CD4-positive, CD25-positive, alpha-beta regulatory T cell (primary cell): ENCODE data around the gene CYP51A1. TPM values are rescaled to one million over a fixed set of nuclear protein-coding genes. Genes with fewer than 3 reads are reported as not detected.
"Not testable (repeated sequence)": the region's sequence is repeated elsewhere in the genome, so short reads cannot be mapped to it uniquely, and the experiment has no call there.

Source experiments
- ATAC-seq, 2 donors: fragments of 150-1000 bp; cut with Tn5 transposase; one replicate each; pipeline ENCODE4 v1.10.0; 2021; ENCODE audit warnings: low read depth in 2 of 2, moderate number of reproducible peaks in 2 of 2, moderate library complexity in 1 of 2
- DNase-seq, 3 donors: peaks; one replicate each; pipeline versions ENCODE4 v3.0.0 to v3.0.0-alpha.2; 2012 to 2022; ENCODE audit warnings: mixed read lengths in 1 of 3
- H3K27ac ChIP-seq: one replicate; pipeline ENCODE4 v1.7.0; 2013; ENCODE audit warnings: mild to moderate bottlenecking, low read length; ENCODE audit not compliant: insufficient read depth, poor library complexity, severe bottlenecking
- H3K27me3 ChIP-seq: one replicate; pipeline ENCODE4 v1.7.0; 2013; ENCODE audit warnings: low read length; ENCODE audit not compliant: control insufficient read depth, insufficient read depth
- H3K36me3 ChIP-seq: one replicate; pipeline ENCODE4 v1.7.0; 2013; ENCODE audit warnings: mild to moderate bottlenecking, low read length, moderate library complexity; ENCODE audit not compliant: control insufficient read depth, insufficient read depth
- H3K4me1 ChIP-seq: 2 replicates; pipeline ENCODE4 v1.7.0; 2013; ENCODE audit warnings: mild to moderate bottlenecking, low read length; ENCODE audit not compliant: insufficient read depth, control insufficient read depth, poor library complexity, severe bottlenecking
- H3K4me3 ChIP-seq: one replicate; pipeline ENCODE4 v1.7.0; 2013; ENCODE audit warnings: low read depth, mild to moderate bottlenecking, low read length, moderate library complexity
- H3K9me3 ChIP-seq, 2 experiments: 1 replicate in 1 of 2; 2 replicates in 1 of 2; pipeline ENCODE4 v1.7.0; 2013; ENCODE audit warnings: low read length in 2 of 2, mild to moderate bottlenecking in 1 of 2, moderate library complexity in 1 of 2; ENCODE audit not compliant: control insufficient read depth in 2 of 2
- H3K27ac Mint-ChIP-seq, 3 donors: one replicate each; pipeline ENCODE4 v1.8.0; 2020 to 2022; ENCODE audit warnings: mild to moderate bottlenecking in 3 of 3, mixed read lengths in 3 of 3, moderate library complexity in 2 of 3
- H3K27me3 Mint-ChIP-seq: one replicate; pipeline ENCODE4 v1.8.0; 2022; ENCODE audit warnings: mild to moderate bottlenecking, mixed read lengths
- H3K36me3 Mint-ChIP-seq: one replicate; pipeline ENCODE4 v1.8.0; 2020; ENCODE audit warnings: mixed read lengths
- H3K4me1 Mint-ChIP-seq, 4 donors: one replicate each; pipeline ENCODE4 v1.8.0; 2020 to 2022; ENCODE audit warnings: mixed read lengths in 4 of 4, mild to moderate bottlenecking in 1 of 4
- H3K4me3 Mint-ChIP-seq, 4 donors: one replicate each; pipeline ENCODE4 v1.8.0; 2020 to 2022; ENCODE audit warnings: mild to moderate bottlenecking in 4 of 4, mixed read lengths in 4 of 4, moderate library complexity in 3 of 4
- H3K9me3 Mint-ChIP-seq, 7 donors: one replicate each; pipeline ENCODE4 v1.8.0; 2020 to 2022; ENCODE audit warnings: mixed read lengths in 7 of 7, mild to moderate bottlenecking in 3 of 7, moderate library complexity in 2 of 7
- polyA plus RNA-seq, 4 donors: library from polyadenylated mRNA; unstranded; fragments of 300-500 nt; fragmentation: Illumina TruSeq; gene quantifications; one replicate each; pipeline ENCODE4 v1.2.3, GENCODE V29; 2021
- total RNA-seq: library from RNA; stranded (reverse); gene quantifications from one replicate; pipeline ENCODE4 v1.2.3, GENCODE V29; 2022

Gene CYP51A1
- total RNA-seq (29.0 TPM), polyA plus RNA-seq (10 to 100 TPM; 11.2 to 15.7 (median 14.7) TPM)

GRCh38 chr7:92134271-92135051 is at the start of gene CYP51A1:
Gene CYP51A1, minus strand, starts transcription at chr7:92134477. Its CDS starts 113 bp downstream, at chr7:92134364.
- Mint-ChIP-seq H3K27me3 (peaks cover 4% of the 10 kb centered on the region), H3K4me3 (peak within 1 kb of the TSS; percentile 94 to 100 (median 98)), H3K36me3 (no peaks in the 10 kb centered on the region), H3K9me3 (peaks cover 0 to 3% (median 0%) of the 10 kb centered on the region in 7 donors), H3K4me1 (peaks cover 6 to 43% (median 27%) of the 10 kb centered on the region in 4 donors), H3K27ac (peak within 1 kb of the TSS; percentile 95 to 100 (median 99))
- H3K27me3 ChIP-seq = no peaks in the 10 kb centered on the region
- no peaks in the 10 kb centered on the region for H3K9me3 ChIP-seq
- H3K27ac ChIP-seq = peak within 1 kb of the TSS; percentile 90
- peaks cover 6% of the 10 kb centered on the region for H3K36me3 ChIP-seq
- ATAC-seq (peak; percentile 86 to 88), DNase-seq (peak; percentile 89 to 97 (median 94))
- peaks cover 23% of the 10 kb centered on the region for H3K4me1 ChIP-seq
- H3K4me3 ChIP-seq = peak within 1 kb of the TSS; percentile 81

GRCh38 chr7:92178928-92179924 is 44.9 kb upstream of the CYP51A1 start, which contains the start of gene LRRD1:
Gene LRRD1, minus strand, starts transcription at chr7:92179142. Its CDS starts 13,940 bp downstream, at chr7:92165202.
- H3K27ac Mint-ChIP-seq = peak within 1 kb of the TSS; percentile 43 to 62 (median 47)
- Histone ChIP-seq H3K9me3 (no peaks in the 10 kb centered on the region), H3K27ac (no peak within 1 kb of the TSS)

GRCh38 chr7:92177362-92177761 is 43.1 kb upstream of the CYP51A1 start:
- peaks cover 39% of the 10 kb centered on the region for H3K27me3 Mint-ChIP-seq
- H3K36me3 Mint-ChIP-seq = no peaks in the 10 kb centered on the region
- no peak overlapping the region for H3K27ac Mint-ChIP-seq
- H3K9me3 Mint-ChIP-seq = peaks cover 0 to 3% (median 0%) of the 10 kb centered on the region in 7 donors
- no peak overlapping the region for H3K4me3 Mint-ChIP-seq
- no peak overlapping the region for H3K27ac ChIP-seq
- H3K9me3 ChIP-seq = no peaks in the 10 kb centered on the region
- peaks cover 0 to 12% (median 2%) of the 10 kb centered on the region in 4 donors for H3K4me1 Mint-ChIP-seq
- no peak for ATAC-seq
- H3K27me3 ChIP-seq = peaks cover 3% of the 10 kb centered on the region
- H3K4me3 ChIP-seq = no peak overlapping the region
- H3K36me3 ChIP-seq = no peaks in the 10 kb centered on the region
- peaks cover 7% of the 10 kb centered on the region for H3K4me1 ChIP-seq
- DNase-seq = no peak

More at GRCh38 chr7:92178928-92179924, 44.9 kb upstream of the CYP51A1 start, which contains the start of gene LRRD1:
- H3K4me1 Mint-ChIP-seq = peaks cover 0 to 12% (median 2%) of the 10 kb centered on the region in 4 donors
- DNase-seq (peak; percentile 75 to 88 (median 87)), ATAC-seq (peak; percentile 99 to 100)
- peaks cover 30% of the 10 kb centered on the region for H3K27me3 Mint-ChIP-seq
- H3K4me3 Mint-ChIP-seq = peak within 1 kb of the TSS; percentile 76 to 86 (median 83)
- H3K27me3 ChIP-seq = peaks cover 3% of the 10 kb centered on the region
- H3K4me3 ChIP-seq = peak within 1 kb of the TSS; percentile 7
- H3K36me3 Mint-ChIP-seq = no peaks in the 10 kb centered on the region
- peaks cover 0 to 4% (median 0%) of the 10 kb centered on the region in 7 donors for H3K9me3 Mint-ChIP-seq
- peaks cover 7% of the 10 kb centered on the region for H3K4me1 ChIP-seq
- H3K36me3 ChIP-seq = no peaks in the 10 kb centered on the region

- H3K27me3 Mint-ChIP-seq = peaks cover 25% of the 10 kb centered on the region
- DNase-seq, H3K4me3 Mint-ChIP-seq, H3K9me3 ChIP-seq, H3K36me3 ChIP-seq, H3K4me3 ChIP-seq, H3K36me3 Mint-ChIP-seq, ATAC-seq, H3K9me3 Mint-ChIP-seq, H3K4me1 ChIP-seq, H3K27ac ChIP-seq, H3K27ac Mint-ChIP-seq, H3K27me3 ChIP-seq, H3K4me1 Mint-ChIP-seq: not testable (repeated sequence)
Observed at GRCh38 chr7:92169529-92169928, 35.3 kb upstream of the CYP51A1 start.

- no peaks in the 10 kb centered on the region for H3K4me1 ChIP-seq
- H3K4me1 Mint-ChIP-seq = peaks cover 0 to 3% (median 0%) of the 10 kb centered on the region in 4 donors
- H3K27ac Mint-ChIP-seq = no peak overlapping the region
- peaks cover 23% of the 10 kb centered on the region for H3K27me3 Mint-ChIP-seq
- no peak overlapping the region for H3K4me3 Mint-ChIP-seq
- H3K36me3 ChIP-seq = no peaks in the 10 kb centered on the region
- no peak for ATAC-seq
- H3K27ac ChIP-seq = no peak overlapping the region
- DNase-seq = no peak
- peaks cover 0 to 2% (median 0%) of the 10 kb centered on the region in 7 donors for H3K9me3 Mint-ChIP-seq
- H3K36me3 Mint-ChIP-seq = no peaks in the 10 kb centered on the region
- peaks cover 11% of the 10 kb centered on the region for H3K27me3 ChIP-seq
- H3K9me3 ChIP-seq = no peaks in the 10 kb centered on the region
- H3K4me3 ChIP-seq = no peak overlapping the region
Observed at GRCh38 chr7:92161271-92161670, 27.0 kb upstream of the CYP51A1 start.

GRCh38 chr7:92158660-92159575 is 24.6 kb upstream of the CYP51A1 start:
- ATAC-seq = no peak
- Histone ChIP-seq H3K27me3 (peaks cover 9% of the 10 kb centered on the region), H3K36me3 (no peaks in the 10 kb centered on the region), H3K4me1 (no peaks in the 10 kb centered on the region), H3K27ac (no peak overlapping the region), H3K4me3 (no peak overlapping the region), H3K9me3 (no peaks in the 10 kb centered on the region)
- Mint-ChIP-seq H3K36me3 (no peaks in the 10 kb centered on the region), H3K27ac (no peak overlapping the region), H3K4me3 (no peak overlapping the region), H3K9me3 (peaks cover 0 to 2% (median 0%) of the 10 kb centered on the region in 7 donors), H3K4me1 (peaks cover 0 to 3% (median 0%) of the 10 kb centered on the region in 4 donors), H3K27me3 (peaks cover 25% of the 10 kb centered on the region)
- DNase-seq = peak in 1 of 3 donors; percentile 20
